IgD-negative memory B cell (primary cell): ENCODE results near the gene VPS16. TPM values are rescaled to one million over a fixed set of nuclear protein-coding genes. Genes with fewer than 3 reads are reported as not detected.

ENCODE experiments used
- H3K27ac Mint-ChIP-seq, 3 donors: one replicate each; pipeline ENCODE4 v1.8.0; 2020 to 2022; ENCODE audit warnings: mild to moderate bottlenecking in 3 of 3, mixed read lengths in 3 of 3, moderate library complexity in 1 of 3
- H3K27me3 Mint-ChIP-seq: one replicate; pipeline ENCODE4 v1.8.0; 2021; ENCODE audit warnings: mixed read lengths
- H3K36me3 Mint-ChIP-seq: one replicate; pipeline ENCODE4 v1.8.0; 2020; ENCODE audit warnings: mild to moderate bottlenecking, mixed read lengths
- H3K4me1 Mint-ChIP-seq, 3 donors: one replicate each; pipeline ENCODE4 v1.8.0; 2020 to 2022; ENCODE audit warnings: mixed read lengths in 3 of 3, mild to moderate bottlenecking in 1 of 3
- H3K4me3 Mint-ChIP-seq, 4 donors: one replicate each; pipeline ENCODE4 v1.8.0; 2020 to 2022; ENCODE audit warnings: mild to moderate bottlenecking in 4 of 4, mixed read lengths in 4 of 4, moderate library complexity in 3 of 4
- H3K9me3 Mint-ChIP-seq, 3 donors: one replicate each; pipeline ENCODE4 v1.8.0; 2020 to 2021; ENCODE audit warnings: mixed read lengths in 3 of 3, mild to moderate bottlenecking in 1 of 3
- polyA plus RNA-seq: library from polyadenylated mRNA; unstranded; fragments of 300-500 nt; fragmentation: Illumina TruSeq; gene quantifications from one replicate; pipeline ENCODE4 v1.2.3, GENCODE V29; 2021

VPS16 gene
- 22.4 TPM for polyA plus RNA-seq

GRCh38 chr20:2840138-2840966 lies at the start of gene VPS16, which contains the start of gene PCED1A:
TSS of gene VPS16 (plus strand) at chr20:2840745. CDS start at chr20:2840775, 30 bp downstream.
TSS of gene PCED1A (minus strand) at chr20:2840655. CDS start at chr20:2839912, 743 bp downstream.
- H3K4me3 Mint-ChIP-seq = peak within 1 kb of the TSS; percentile 85 to 98 (median 94)
- peaks cover 6 to 27% (median 10%) of the 10 kb centered on the region in 3 donors for H3K4me1 Mint-ChIP-seq
- peak within 1 kb of the TSS in 2 of 3 donors; percentile 87 to 88 for H3K27ac Mint-ChIP-seq
- H3K27me3 Mint-ChIP-seq = no peaks in the 10 kb centered on the region
- peaks cover 2% of the 10 kb centered on the region for H3K36me3 Mint-ChIP-seq
- H3K9me3 Mint-ChIP-seq = no peaks in the 10 kb centered on the region

- H3K27me3 Mint-ChIP-seq = peaks cover 18% of the 10 kb centered on the region
- no peaks in the 10 kb centered on the region for H3K9me3 Mint-ChIP-seq
- peak overlapping the region in 1 of 3 donors; percentile 27 for H3K27ac Mint-ChIP-seq
- no peak overlapping the region for H3K4me3 Mint-ChIP-seq
- no peaks in the 10 kb centered on the region for H3K4me1 Mint-ChIP-seq
- no peaks in the 10 kb centered on the region for H3K36me3 Mint-ChIP-seq
These were observed 47.1 kb upstream of the VPS16 start for GRCh38 chr20:2793471-2793870.

GRCh38 chr20:2794202-2794748 lies 46.3 kb upstream of the VPS16 start:
- Mint-ChIP-seq H3K4me1 (peaks cover 0 to 5% (median 4%) of the 10 kb centered on the region in 3 donors), H3K27me3 (peaks cover 26% of the 10 kb centered on the region), H3K36me3 (no peaks in the 10 kb centered on the region)

GRCh38 chr20:2794866-2795447 lies 45.6 kb upstream of the VPS16 start:
- Mint-ChIP-seq H3K27me3 (peaks cover 29% of the 10 kb centered on the region), H3K9me3 (no peaks in the 10 kb centered on the region), H3K4me3 (no peak overlapping the region), H3K36me3 (no peaks in the 10 kb centered on the region), H3K4me1 (peaks cover 6 to 11% (median 10%) of the 10 kb centered on the region in 3 donors), H3K27ac (no peak overlapping the region)

More at GRCh38 chr20:2794202-2794748, 46.3 kb upstream of the VPS16 start:
- Mint-ChIP-seq H3K9me3 (no peaks in the 10 kb centered on the region), H3K27ac (peak overlapping the region in 1 of 3 donors; percentile 13), H3K4me3 (no peak overlapping the region)

GRCh38 chr20:2795451-2795850 lies 45.1 kb upstream of the VPS16 start:
- Mint-ChIP-seq H3K4me1 (peaks cover 8 to 13% (median 12%) of the 10 kb centered on the region in 3 donors), H3K9me3 (no peaks in the 10 kb centered on the region), H3K27me3 (peaks cover 30% of the 10 kb centered on the region), H3K36me3 (no peaks in the 10 kb centered on the region), H3K4me3 (no peak overlapping the region), H3K27ac (no peak overlapping the region)

- Mint-ChIP-seq H3K36me3 (no peaks in the 10 kb centered on the region), H3K9me3 (no peaks in the 10 kb centered on the region), H3K4me1 (peaks cover 12 to 18% (median 17%) of the 10 kb centered on the region in 3 donors), H3K27ac (no peak overlapping the region), H3K27me3 (peaks cover 35% of the 10 kb centered on the region), H3K4me3 (peak overlapping the region in 1 of 4 donors; percentile 48)
These were observed 44.4 kb upstream of the VPS16 start for GRCh38 chr20:2796011-2796660.

- Mint-ChIP-seq H3K27me3 (peaks cover 37% of the 10 kb centered on the region), H3K4me3 (no peak overlapping the region), H3K9me3 (no peaks in the 10 kb centered on the region), H3K27ac (no peak overlapping the region), H3K36me3 (no peaks in the 10 kb centered on the region), H3K4me1 (peaks cover 12 to 20% (median 18%) of the 10 kb centered on the region in 3 donors)
These were observed 43.2 kb upstream of the VPS16 start for GRCh38 chr20:2797136-2797983.

- H3K36me3 Mint-ChIP-seq = no peaks in the 10 kb centered on the region
- no peak overlapping the region for H3K27ac Mint-ChIP-seq
- peaks cover 12 to 20% (median 18%) of the 10 kb centered on the region in 3 donors for H3K4me1 Mint-ChIP-seq
- H3K9me3 Mint-ChIP-seq = no peaks in the 10 kb centered on the region
- peak overlapping the region in 1 of 4 donors; percentile 83 for H3K4me3 Mint-ChIP-seq
- peaks cover 42% of the 10 kb centered on the region for H3K27me3 Mint-ChIP-seq
These were observed 42.3 kb upstream of the VPS16 start for GRCh38 chr20:2798095-2798805.

- Mint-ChIP-seq H3K27me3 (peaks cover 42% of the 10 kb centered on the region), H3K4me1 (peaks cover 12 to 20% (median 18%) of the 10 kb centered on the region in 3 donors), H3K27ac (peak overlapping the region in 1 of 3 donors; percentile 46), H3K36me3 (no peaks in the 10 kb centered on the region), H3K4me3 (peak overlapping the region in 3 of 4 donors; percentile 44 to 83 (median 83)), H3K9me3 (no peaks in the 10 kb centered on the region)
These were observed 41.7 kb upstream of the VPS16 start for GRCh38 chr20:2798814-2799213.

- Mint-ChIP-seq H3K4me1 (peaks cover 12 to 20% (median 18%) of the 10 kb centered on the region in 3 donors), H3K36me3 (no peaks in the 10 kb centered on the region), H3K9me3 (no peaks in the 10 kb centered on the region), H3K4me3 (peak overlapping the region in 3 of 4 donors; percentile 81 to 83 (median 83)), H3K27me3 (peaks cover 44% of the 10 kb centered on the region), H3K27ac (no peak overlapping the region)
These were observed 41.3 kb upstream of the VPS16 start for GRCh38 chr20:2799271-2799670.

- Mint-ChIP-seq H3K27ac (no peak overlapping the region), H3K27me3 (peaks cover 48% of the 10 kb centered on the region), H3K4me1 (peaks cover 12 to 20% (median 18%) of the 10 kb centered on the region in 3 donors), H3K9me3 (no peaks in the 10 kb centered on the region), H3K36me3 (no peaks in the 10 kb centered on the region), H3K4me3 (peak overlapping the region; percentile 77 to 83 (median 82))
These were observed 40.6 kb upstream of the VPS16 start for GRCh38 chr20:2799688-2800520.

- H3K27me3 Mint-ChIP-seq = peaks cover 48% of the 10 kb centered on the region
These were observed 39.8 kb upstream of the VPS16 start, which contains the start of gene CPXM1 for GRCh38 chr20:2800521-2801285. TSS of gene CPXM1 (minus strand) at chr20:2800627. CDS start at chr20:2800572, 55 bp downstream.

More at GRCh38 chr20:2800521-2801285, 39.8 kb upstream of the VPS16 start, which contains the start of gene CPXM1:
- H3K36me3 Mint-ChIP-seq = no peaks in the 10 kb centered on the region
- H3K4me3 Mint-ChIP-seq = peak within 1 kb of the TSS; percentile 77 to 91 (median 86)
- no peaks in the 10 kb centered on the region for H3K9me3 Mint-ChIP-seq
- no peak within 1 kb of the TSS for H3K27ac Mint-ChIP-seq
- peaks cover 12 to 20% (median 18%) of the 10 kb centered on the region in 3 donors for H3K4me1 Mint-ChIP-seq
